ENCODE measurements around the gene PPP2CA.
"Not testable (repeated sequence)": the region's sequence is repeated elsewhere in the genome, so short reads cannot be mapped to it uniquely, and the experiment has no call there.

Gene PPP2CA

GRCh38 chr5:134263801-134264200, 37.9 kb upstream of the PPP2CA start:
- no peak overlapping the region for H3K4me3 ChIP-seq (ENCODE audit: low read length)
- no peak for DNase-seq (ENCODE audit: low read depth)
- TF ChIP-seq, protein P1, sequence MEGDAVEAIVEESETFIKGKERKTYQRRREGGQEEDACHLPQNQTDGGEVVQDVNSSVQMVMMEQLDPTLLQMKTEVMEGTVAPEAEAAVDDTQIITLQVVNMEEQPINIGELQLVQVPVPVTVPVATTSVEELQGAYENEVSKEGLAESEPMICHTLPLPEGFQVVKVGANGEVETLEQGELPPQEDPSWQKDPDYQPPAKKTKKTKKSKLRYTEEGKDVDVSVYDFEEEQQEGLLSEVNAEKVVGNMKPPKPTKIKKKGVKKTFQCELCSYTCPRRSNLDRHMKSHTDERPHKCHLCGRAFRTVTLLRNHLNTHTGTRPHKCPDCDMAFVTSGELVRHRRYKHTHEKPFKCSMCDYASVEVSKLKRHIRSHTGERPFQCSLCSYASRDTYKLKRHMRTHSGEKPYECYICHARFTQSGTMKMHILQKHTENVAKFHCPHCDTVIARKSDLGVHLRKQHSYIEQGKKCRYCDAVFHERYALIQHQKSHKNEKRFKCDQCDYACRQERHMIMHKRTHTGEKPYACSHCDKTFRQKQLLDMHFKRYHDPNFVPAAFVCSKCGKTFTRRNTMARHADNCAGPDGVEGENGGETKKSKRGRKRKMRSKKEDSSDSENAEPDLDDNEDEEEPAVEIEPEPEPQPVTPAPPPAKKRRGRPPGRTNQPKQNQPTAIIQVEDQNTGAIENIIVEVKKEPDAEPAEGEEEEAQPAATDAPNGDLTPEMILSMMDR (IDR thresholded peaks at IDR 0.05; ENCODE audit: insufficient read depth, low read depth, low read length, missing control alignments), result no peak

DNA sequence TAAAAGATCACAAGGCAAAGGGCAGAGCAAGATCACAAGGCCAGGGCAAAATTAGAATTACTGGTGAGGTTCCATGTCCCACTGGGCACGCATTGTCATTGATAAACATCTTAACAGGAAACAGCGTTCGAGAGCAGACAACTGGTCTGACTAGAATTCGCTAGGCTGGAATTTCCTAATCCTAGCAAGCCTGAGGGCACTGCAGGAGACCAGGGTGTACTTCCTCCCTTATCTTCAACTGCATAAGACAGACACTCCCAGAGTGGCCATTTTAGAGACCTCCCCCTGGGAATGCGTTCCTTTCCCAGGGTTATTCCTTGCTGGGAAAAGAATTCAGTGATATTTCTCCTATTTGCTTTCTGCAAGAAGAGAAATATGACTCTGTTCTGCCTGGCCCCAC, 36.8 kb upstream of the PPP2CA start:
- peak; percentile 38 for DNase-seq (ENCODE audit: low read depth)

DNA sequence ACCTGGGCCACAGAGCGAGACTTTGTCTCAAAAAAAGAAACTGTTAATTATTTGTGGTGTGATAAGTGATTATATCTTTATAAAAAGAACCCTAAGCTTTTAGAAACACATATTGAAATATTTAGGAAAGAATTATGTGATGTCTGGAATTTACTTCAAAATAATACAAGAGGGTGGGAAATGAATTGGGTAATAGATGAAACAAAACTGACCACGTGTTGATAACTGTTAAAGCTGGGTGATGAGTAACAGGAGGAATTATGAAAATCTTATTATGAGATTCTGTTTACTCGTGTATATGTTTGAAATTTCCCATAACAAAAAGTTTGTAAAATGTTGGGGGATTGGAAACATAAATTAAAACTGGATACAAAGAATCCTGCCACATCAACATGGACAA, 33.0 kb upstream of the PPP2CA start:
- TF ChIP-seq, protein P1 (IDR thresholded peaks at IDR 0.05; ENCODE audit: insufficient read depth, low read depth, low read length, missing control alignments), result no peak
- DNase-seq (ENCODE audit: low read depth), result no peak

More for the DNA sequence above, 36.8 kb upstream of the PPP2CA start:
- not testable (repeated sequence) for H3K4me3 ChIP-seq (ENCODE audit: low read length)

DNA sequence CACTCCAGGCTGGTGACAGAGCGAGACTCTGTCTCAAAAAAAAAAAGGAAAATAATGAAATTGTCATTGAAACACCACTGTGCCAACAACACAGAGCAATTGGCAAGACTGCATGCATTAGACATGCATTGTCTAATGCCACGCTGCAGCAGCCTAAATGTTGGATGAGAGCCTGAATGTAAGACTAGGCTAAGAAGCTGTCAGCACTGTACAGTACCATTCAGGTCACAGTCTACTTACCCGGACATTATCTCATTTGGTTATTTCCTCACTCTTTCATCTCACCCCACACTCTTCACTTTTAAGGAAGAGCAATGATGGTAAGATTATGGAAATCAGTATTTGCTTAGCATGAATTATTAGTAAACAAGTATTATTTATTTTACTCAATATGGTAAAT, 31.3 kb upstream of the PPP2CA start:
- no peak overlapping the region for H3K4me3 ChIP-seq (ENCODE audit: low read length)
- TF ChIP-seq, protein P1 (IDR thresholded peaks at IDR 0.05; ENCODE audit: insufficient read depth, low read depth, low read length, missing control alignments), result no peak
- no peak for DNase-seq (ENCODE audit: low read depth)

More for the DNA sequence above, 33.0 kb upstream of the PPP2CA start:
- no peak overlapping the region for H3K4me3 ChIP-seq (ENCODE audit: low read length)

- peak; percentile 32 for DNase-seq (ENCODE audit: low read depth)
- H3K4me3 ChIP-seq (ENCODE audit: low read length), result no peak overlapping the region
- TF ChIP-seq, protein P1 (IDR thresholded peaks at IDR 0.05; ENCODE audit: insufficient read depth, low read depth, low read length, missing control alignments), result no peak
Observed at GRCh38 chr5:134255418-134256150, 29.7 kb upstream of the PPP2CA start.

DNA sequence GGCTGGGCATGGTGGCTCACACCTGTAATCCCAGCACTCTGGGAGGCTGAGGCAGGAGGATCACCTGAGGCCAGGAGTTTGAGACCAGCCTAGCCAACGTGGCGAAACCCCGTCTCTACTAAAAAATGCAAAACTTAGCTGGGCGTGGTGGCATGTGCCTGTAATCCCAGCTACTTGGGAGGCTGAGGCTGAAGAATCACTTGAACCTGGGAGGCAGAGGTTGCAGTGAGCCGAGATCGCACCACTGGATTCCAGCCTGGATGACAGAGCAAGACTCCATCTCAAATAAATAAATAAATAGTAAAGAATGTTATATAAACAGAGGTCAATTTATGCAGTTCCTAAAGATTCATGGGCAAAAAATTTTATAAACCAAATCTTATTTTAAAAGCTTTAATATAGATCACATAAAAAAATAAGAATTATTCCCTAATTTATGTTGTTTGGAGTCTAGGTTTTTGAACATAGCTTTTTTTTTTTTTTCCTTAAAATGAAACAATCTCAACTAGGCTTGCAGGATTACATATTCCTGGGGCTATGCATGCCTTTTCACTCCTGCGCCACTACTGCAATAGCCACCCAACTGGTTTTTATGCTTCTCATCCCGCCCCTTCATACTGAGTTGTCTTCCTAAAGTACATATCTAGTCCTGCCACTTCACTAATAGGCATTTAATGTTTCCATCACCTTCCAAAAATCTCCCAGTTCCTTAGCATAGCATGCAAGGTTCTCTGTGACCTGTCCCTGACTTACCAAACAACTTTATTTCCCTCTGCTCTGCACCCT, 27.7 kb upstream of the PPP2CA start:
- peak; percentile 85 for DNase-seq (ENCODE audit: low read depth)
- not testable (repeated sequence) for H3K4me3 ChIP-seq (ENCODE audit: low read length)

GRCh38 chr5:134252671-134253070, 26.8 kb upstream of the PPP2CA start:
- TF ChIP-seq, protein P1 (IDR thresholded peaks at IDR 0.05; ENCODE audit: insufficient read depth, low read depth, low read length, missing control alignments), result no peak
- H3K4me3 ChIP-seq (ENCODE audit: low read length), result no peak overlapping the region
- peak; percentile 85 for DNase-seq (ENCODE audit: low read depth)

- H3K4me3 ChIP-seq (ENCODE audit: low read length), result no peak overlapping the region
- TF ChIP-seq, protein P1 (IDR thresholded peaks at IDR 0.05; ENCODE audit: insufficient read depth, low read depth, low read length, missing control alignments), result no peak
- no peak for DNase-seq (ENCODE audit: low read depth)
Observed at GRCh38 chr5:134250949-134251348, 25.1 kb upstream of the PPP2CA start.
